GM10266 (cell line): ENCODE results near the gene RAN.

Source experiments
- DNase-seq: peaks from one replicate; pipeline ENCODE4 v3.0.0; 2012; ENCODE audit errors: extremely low spot score
- TF ChIP-seq, protein P1 (sequence below): IDR thresholded peaks from 2 replicates; pipeline ENCODE4 v1.5.1; 2012; ENCODE audit warnings: mild to moderate bottlenecking, low read depth; ENCODE audit not compliant: control insufficient read depth, insufficient read depth; ENCODE audit errors: missing control alignments

Gene RAN

DNA sequence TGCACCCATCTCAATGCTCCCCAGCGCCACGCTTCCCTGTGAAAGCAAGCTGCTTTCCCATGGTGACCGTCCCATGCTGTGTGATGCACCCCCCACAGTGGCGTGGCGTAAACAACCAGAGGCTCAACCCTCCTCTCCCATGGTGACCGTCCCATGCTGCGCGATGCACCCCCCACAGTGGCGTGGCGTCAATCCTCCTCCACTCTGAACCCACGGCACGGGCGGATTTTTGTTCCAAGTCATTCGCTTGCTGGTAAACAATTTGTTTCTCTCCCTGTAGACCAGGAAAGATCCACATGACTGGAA is 41.7 kb upstream of the RAN start:
- no peak for DNase-seq
- TF ChIP-seq, protein P1, sequence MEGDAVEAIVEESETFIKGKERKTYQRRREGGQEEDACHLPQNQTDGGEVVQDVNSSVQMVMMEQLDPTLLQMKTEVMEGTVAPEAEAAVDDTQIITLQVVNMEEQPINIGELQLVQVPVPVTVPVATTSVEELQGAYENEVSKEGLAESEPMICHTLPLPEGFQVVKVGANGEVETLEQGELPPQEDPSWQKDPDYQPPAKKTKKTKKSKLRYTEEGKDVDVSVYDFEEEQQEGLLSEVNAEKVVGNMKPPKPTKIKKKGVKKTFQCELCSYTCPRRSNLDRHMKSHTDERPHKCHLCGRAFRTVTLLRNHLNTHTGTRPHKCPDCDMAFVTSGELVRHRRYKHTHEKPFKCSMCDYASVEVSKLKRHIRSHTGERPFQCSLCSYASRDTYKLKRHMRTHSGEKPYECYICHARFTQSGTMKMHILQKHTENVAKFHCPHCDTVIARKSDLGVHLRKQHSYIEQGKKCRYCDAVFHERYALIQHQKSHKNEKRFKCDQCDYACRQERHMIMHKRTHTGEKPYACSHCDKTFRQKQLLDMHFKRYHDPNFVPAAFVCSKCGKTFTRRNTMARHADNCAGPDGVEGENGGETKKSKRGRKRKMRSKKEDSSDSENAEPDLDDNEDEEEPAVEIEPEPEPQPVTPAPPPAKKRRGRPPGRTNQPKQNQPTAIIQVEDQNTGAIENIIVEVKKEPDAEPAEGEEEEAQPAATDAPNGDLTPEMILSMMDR, result no peak

DNA sequence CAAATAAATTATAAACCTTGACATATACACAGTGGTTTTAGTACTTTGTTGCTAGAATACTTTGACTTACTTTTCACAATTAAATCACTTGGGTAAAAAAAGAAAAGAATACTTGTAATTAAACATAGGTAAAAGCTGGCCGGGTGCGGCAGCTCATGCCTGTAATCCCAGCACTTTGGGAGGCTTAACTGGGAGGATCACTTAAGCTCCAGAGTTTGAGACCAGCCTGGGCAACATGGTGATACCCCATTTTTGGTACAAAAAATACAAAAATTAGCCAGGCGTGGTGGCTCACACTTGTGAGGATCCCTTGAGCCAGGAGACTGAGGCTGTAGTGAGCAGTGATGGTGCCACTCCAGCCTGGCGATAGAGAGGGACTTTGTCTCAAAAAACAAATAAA is 40.6 kb upstream of the RAN start:
- TF ChIP-seq, protein P1, result no peak

DNA sequence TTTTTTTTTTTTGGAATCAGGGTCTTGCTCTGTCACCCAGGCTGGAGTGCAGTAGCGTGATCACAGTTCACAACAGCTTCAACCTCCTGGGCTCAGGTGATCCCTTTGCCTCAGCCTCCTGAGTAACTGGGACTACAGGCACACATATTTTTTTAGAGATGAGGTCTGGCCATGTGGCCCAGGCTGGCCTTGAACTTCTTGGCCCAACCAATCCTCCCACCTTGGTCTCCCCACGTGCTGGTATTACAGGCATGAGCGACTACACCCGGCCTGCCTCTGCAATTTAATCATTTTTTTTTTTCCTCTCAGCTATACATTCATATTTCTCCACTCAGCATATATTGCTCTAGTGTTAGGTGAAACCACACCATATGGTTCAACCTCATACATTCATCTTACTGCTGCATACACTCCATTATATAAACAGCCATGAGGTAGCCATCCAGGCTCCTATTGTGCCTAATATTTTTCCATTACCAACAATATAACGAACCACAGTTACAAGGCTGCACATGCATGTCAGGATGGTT is 39.9 kb upstream of the RAN start:
- TF ChIP-seq, protein P1, result no peak
- DNase-seq, result no peak

More for the DNA sequence above, 40.6 kb upstream of the RAN start:
- no peak for DNase-seq

DNA sequence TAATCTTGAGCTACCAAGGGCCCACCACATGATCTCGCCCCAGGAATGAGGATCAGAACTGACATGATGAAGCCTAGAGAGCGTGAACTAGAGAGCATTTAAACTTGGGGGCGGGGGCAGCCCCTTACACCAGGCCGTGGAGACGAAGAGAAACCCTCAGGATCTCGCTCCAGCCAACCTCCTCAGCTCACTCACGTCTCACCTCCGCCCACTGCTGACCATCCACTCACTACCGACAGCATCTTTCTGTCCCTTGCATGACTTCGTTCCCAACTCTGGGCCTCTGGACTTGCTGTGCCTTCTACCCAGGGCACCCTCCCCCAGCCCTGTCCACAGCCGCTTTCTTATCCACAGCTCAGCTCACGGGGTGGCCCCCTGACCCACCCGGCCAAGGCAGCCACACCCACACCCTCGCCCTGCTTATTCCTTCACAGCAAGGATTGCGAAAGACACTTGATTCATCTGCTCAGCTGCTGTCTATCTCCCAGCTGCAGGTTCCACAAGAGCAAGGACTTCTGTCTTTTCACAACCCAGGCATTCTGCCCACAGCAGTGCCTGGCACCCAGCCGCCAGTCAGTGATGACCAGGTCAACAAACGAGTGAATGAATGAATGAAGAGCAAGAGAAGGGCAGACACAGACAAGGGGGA is 39.2 kb upstream of the RAN start:
- DNase-seq, result no peak
- TF ChIP-seq, protein P1, result no peak

DNA sequence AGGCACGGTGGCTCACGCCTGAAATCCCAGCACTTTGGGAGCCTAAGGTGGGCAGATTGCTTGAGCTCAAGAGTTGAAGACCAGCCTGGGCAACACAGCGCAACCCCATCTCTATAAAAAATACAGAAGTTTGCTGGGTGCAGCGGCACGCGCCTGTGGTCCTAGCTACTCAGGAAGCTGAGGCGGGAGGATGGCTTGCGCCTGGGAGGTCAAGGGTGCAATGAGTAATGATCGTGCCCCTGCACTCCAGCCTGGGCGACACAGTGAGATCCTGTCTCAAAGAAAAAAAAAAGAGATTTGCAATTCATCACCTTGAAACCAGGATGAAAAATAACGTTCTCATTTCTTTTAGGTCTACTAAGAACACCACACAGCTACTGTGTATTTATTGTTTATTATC is 36.9 kb upstream of the RAN start:
- no peak for DNase-seq

DNA sequence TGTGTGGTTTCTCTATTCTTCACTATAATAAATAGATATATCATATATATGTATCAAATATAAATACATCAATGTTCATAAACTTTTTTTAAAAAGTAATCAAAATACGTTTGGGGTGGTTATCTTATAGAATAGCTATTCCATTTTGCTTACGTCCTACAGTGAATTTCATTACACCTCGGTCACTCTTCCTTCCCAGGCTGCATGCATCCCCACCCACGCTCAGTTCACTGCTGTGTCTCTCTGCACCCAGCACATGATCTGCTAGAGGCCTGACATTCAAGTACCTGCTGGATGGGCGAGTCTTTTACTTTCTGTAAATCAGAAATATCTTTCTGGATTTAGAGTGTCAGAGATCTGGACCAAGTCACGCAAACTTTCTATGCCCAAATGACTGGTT is 36.4 kb upstream of the RAN start:
- no peak for DNase-seq
- TF ChIP-seq, protein P1, result no peak

More for the DNA sequence above, 36.9 kb upstream of the RAN start:
- TF ChIP-seq, protein P1, result no peak

DNA sequence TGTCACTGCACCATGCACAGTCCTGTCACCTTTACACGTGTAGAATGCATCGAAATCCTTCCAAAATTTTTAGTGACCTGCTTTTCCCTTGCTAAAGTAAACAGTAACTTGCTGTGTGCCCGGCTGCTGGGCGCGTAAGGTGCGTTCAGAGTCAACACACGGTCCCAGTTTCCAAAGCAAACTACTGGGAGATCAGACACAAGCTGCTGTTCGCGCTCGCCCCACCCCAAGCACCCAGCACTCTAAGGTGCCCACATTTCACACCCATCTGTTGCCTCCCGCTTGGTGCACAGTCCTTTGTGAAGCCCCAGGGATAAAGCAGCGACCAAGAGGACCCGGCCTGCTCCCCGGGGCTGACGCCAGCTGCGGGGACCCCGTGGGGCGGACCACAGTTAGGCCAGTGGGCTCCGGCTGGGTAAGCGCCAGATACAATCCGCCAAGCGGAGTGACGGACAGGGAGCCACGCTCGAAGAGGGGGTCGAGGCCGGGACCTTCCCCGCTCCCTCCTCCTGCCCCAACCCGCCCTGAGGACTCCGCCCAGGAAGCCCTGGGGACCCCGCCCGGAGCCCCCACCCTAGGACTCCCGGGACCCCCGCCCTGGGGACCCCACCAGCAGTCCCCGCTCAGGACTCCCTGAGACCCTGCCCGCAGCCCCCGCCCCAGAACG is 33.4 kb upstream of the RAN start:
- DNase-seq, result no peak
- TF ChIP-seq, protein P1, result no peak
